Epithelial cell of proximal tubule (primary cell): Measurements from ENCODE around the gene MLF2. TPM values are rescaled to one million over a fixed set of nuclear protein-coding genes. Genes with fewer than 3 reads are reported as not detected.
A peak's percentile ranks its signal among the peaks of the same experiment; 100 is the strongest.

Experiments used
- DNase-seq: peaks from one replicate; pipeline ENCODE4 v3.0.0-alpha.2; 2011; ENCODE audit warnings: low read depth
- H3K4me3 ChIP-seq: 2 replicates; pipeline ENCODE4 v1.5.1; 2011; ENCODE audit warnings: low read depth, mild to moderate bottlenecking, low read length
- CTCF ChIP-seq: conservative IDR thresholded peaks from 2 replicates; pipeline ENCODE4 v1.5.1; 2012; ENCODE audit warnings: low read depth, mild to moderate bottlenecking, low read length
- total RNA-seq: library from RNA; depleted of rRNA; stranded (reverse); fragments of >200 nt; gene quantifications from 2 replicates; pipeline ENCODE4 v1.2.3, GENCODE V29; 2015

The MLF2 gene
- total RNA-seq, 1 donor from 2014 or later: 185 TPM

- no peak for TF ChIP-seq CTCF
- no peak for DNase-seq
- no peak overlapping the region for H3K4me3 ChIP-seq
Measured at GRCh38 chr12:6730169-6730568, 22.8 kb downstream of the MLF2 start.

- no peak for TF ChIP-seq CTCF
- no peak for DNase-seq
- H3K4me3 ChIP-seq: no peak overlapping the region
Measured at GRCh38 chr12:6729186-6729585, 23.8 kb downstream of the MLF2 start.

DNA sequence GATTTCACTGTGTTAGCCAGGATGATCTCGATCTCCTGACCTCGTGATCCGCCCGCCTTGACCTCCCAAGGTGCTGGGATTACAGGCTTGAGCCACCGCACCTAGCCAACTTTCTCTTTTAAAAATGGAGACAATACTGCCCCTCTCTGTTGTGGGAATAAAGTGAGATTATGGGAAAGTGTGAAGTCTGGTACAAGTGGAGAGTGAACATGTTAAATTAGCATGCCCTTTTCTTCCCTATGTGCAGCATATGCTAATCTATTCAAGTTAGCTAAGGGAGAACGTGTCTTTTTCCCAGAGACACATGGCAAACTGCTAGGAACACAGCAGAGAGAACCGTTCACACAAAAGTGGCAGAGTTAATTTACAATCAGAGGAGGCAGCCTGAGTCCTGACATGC is 27.6 kb downstream of the MLF2 start:
- no peak for TF ChIP-seq CTCF
- H3K4me3 ChIP-seq: no peak overlapping the region
- DNase-seq: no peak

- peak overlapping the region; percentile 71 for H3K4me3 ChIP-seq
- TF ChIP-seq CTCF: no peak
- no peak for DNase-seq
Measured at GRCh38 chr12:6724409-6724797, 28.5 kb downstream of the MLF2 start.

GRCh38 chr12:6723607-6724408 is 29.1 kb downstream of the MLF2 start, which contains the start of gene COPS7A:
Gene COPS7A (plus strand): TSS chr12:6724046. CDS start chr12:6724657, 611 bp downstream.
- peak within 1 kb of the TSS; percentile 71 for H3K4me3 ChIP-seq
- no peak for TF ChIP-seq CTCF
- peak; percentile 87 for DNase-seq

- TF ChIP-seq CTCF: no peak
- no peak overlapping the region for H3K4me3 ChIP-seq
- no peak for DNase-seq
Measured at GRCh38 chr12:6722863-6723262, 30.1 kb downstream of the MLF2 start.
